HepG2 (cell line): ENCODE results near the gene VGLL3. TPM values are rescaled to one million over a fixed set of nuclear protein-coding genes. Genes with fewer than 3 reads are reported as not detected.

Experiments
- ATAC-seq: fragments of 200-7000 bp; cut with Tn5 transposase; 3 replicates; pipeline ENCODE4 v1.9.1; 2020; ENCODE audit warnings: mild to moderate bottlenecking, moderate library complexity
- BruUV-seq: library from RNA; stranded (reverse); fragments of 400-500 nt; replicated peaks from 2 replicates; lab custom pipeline; 2021; lab: Mats Ljungman, UMichigan
- CTCF ChIA-PET: fragments of 300-600 bp; formaldehyde crosslinking; extraction: SDS; loops from one replicate; lab custom pipeline; 2021; ENCODE audit warnings: low total read pairs, inconsistent platforms, low intra/inter-chr PET ratio; lab: Yijun Ruan, JAX
- POLR2A ChIA-PET: fragments of 350-600 bp; sonication (Branson Sonifier 250); formaldehyde crosslinking; loops from one replicate; lab custom pipeline; 2020; ENCODE audit warnings: antibody characterized with exemption, inconsistent platforms; lab: Yijun Ruan, JAX
- DNase-seq: peaks from one replicate; pipeline ENCODE4 v3.0.0-alpha.2; 2015; ENCODE audit warnings: low spot score
- FAIRE-seq: peaks from 3 replicates; lab custom pipeline; 2011; peaks lifted over from hg19 to GRCh38; lab: Jason Lieb, UNC
- H2AFZ ChIP-seq: one replicate; pipeline ENCODE4 v1.6.1; 2011; ENCODE audit warnings: low read length, inconsistent platforms
- H3K27ac ChIP-seq: fragments of 300-600 bp; 3 replicates; pipeline ENCODE4 v1.8.0; 2011; ENCODE audit warnings: mixed run types, mild to moderate bottlenecking, mixed read lengths, low read length, inconsistent platforms; ENCODE audit not compliant: insufficient read depth; ENCODE audit errors: extremely low read length
- H3K27me3 ChIP-seq, 2 experiments: fragments of 200-600 bp in 1 of 2; 2 replicates in 1 of 2; 3 replicates in 1 of 2; pipeline versions ENCODE4 v1.6.0 to v1.8.0; 2011; ENCODE audit warnings: low read length in 2 of 2, mild to moderate bottlenecking in 2 of 2, moderate library complexity in 2 of 2, inconsistent platforms in 1 of 2; ENCODE audit not compliant: insufficient read depth in 2 of 2, control insufficient read depth in 1 of 2
- H3K36me3 ChIP-seq, 2 experiments: fragments of 200-600 bp in 1 of 2; replicated peaks in 1 of 2; 2 replicates in 1 of 2; 3 replicates in 1 of 2; pipeline versions ENCODE4 v1.5.1 to v1.8.0; 2011; ENCODE audit warnings: low read length in 2 of 2, inconsistent platforms in 1 of 2; ENCODE audit not compliant: insufficient read depth in 2 of 2, control insufficient read depth in 1 of 2
- H3K4me1 ChIP-seq: 2 replicates; pipeline ENCODE4 v1.5.1; 2012; ENCODE audit warnings: low read length, inconsistent platforms; ENCODE audit not compliant: insufficient read depth
- H3K4me2 ChIP-seq: 2 replicates; pipeline ENCODE4 v1.6.0; 2011; ENCODE audit warnings: low read depth, low read length, inconsistent platforms
- H3K4me3 ChIP-seq, 3 experiments: fragments of 200-600 bp in 1 of 3; sonication (generic), shearing (Covaris generic) in 1 of 3; replicated peaks in 1 of 3; 2 replicates each; pipeline ENCODE4 v1.5.1; 2011 to 2016; ENCODE audit warnings: low read length in 3 of 3, inconsistent platforms in 2 of 3, low read depth in 2 of 3, mild to moderate bottlenecking in 2 of 3, control low read depth in 1 of 3, mixed read lengths in 1 of 3; ENCODE audit not compliant: insufficient read depth in 1 of 3
- H3K79me2 ChIP-seq: one replicate; pipeline ENCODE4 v1.6.1; 2011; ENCODE audit warnings: low read length, inconsistent platforms; ENCODE audit not compliant: insufficient read depth
- H3K9ac ChIP-seq: 2 replicates; pipeline ENCODE4 v1.6.0; 2011; ENCODE audit warnings: mild to moderate bottlenecking, low read depth, low read length, inconsistent platforms; ENCODE audit not compliant: insufficient read depth
- H3K9me3 ChIP-seq: 2 replicates; pipeline ENCODE4 v1.5.1; 2012; ENCODE audit warnings: mild to moderate bottlenecking, low read length
- H4K20me1 ChIP-seq: 2 replicates; pipeline ENCODE4 v1.6.0; 2011; ENCODE audit warnings: inconsistent platforms, mild to moderate bottlenecking, low read length, moderate library complexity; ENCODE audit not compliant: insufficient read depth
- ARNT ChIP-seq: fragments of 450-650 bp; IDR thresholded peaks from 2 replicates; pipeline ENCODE4 v1.6.1; 2017
- ETV5 ChIP-seq: IDR thresholded peaks from 2 replicates; pipeline ENCODE4 v1.6.1; 2018; ENCODE audit warnings: missing biosample characterization, missing genetic modification reagents, inconsistent platforms, borderline replicate concordance
- HNRNPUL1 ChIP-seq: fragments of 200-400 bp; formaldehyde crosslinking; IDR thresholded peaks from 2 replicates; pipeline ENCODE4 v1.6.1; 2017; ENCODE audit warnings: low read depth, mild to moderate bottlenecking, low read length, moderate library complexity
- HOXA7 ChIP-seq: sonication (generic); formaldehyde crosslinking; IDR thresholded peaks from 2 replicates; pipeline ENCODE4 v1.8.1; 2022; ENCODE audit warnings: mild to moderate bottlenecking, missing genetic modification reagents, moderate library complexity
- MAF1 ChIP-seq: sonication (generic); formaldehyde crosslinking; IDR thresholded peaks from 2 replicates; pipeline ENCODE4 v1.5.0; 2020; ENCODE audit warnings: missing genetic modification reagents, borderline replicate concordance
- MEIS1 ChIP-seq: sonication (generic); formaldehyde crosslinking; IDR thresholded peaks from 2 replicates; pipeline ENCODE4 v1.9.0; 2021; ENCODE audit warnings: mild to moderate bottlenecking, missing genetic modification reagents, moderate library complexity, borderline replicate concordance
- MEIS2 ChIP-seq: sonication (generic); formaldehyde crosslinking; IDR thresholded peaks from 2 replicates; pipeline ENCODE4 v1.9.0; 2021; ENCODE audit warnings: mild to moderate bottlenecking, missing genetic modification reagents
- NR2F1 ChIP-seq, 2 experiments: fragments of 450-650 bp in 1 of 2; formaldehyde crosslinking in 1 of 2; IDR thresholded peaks; 2 replicates each; pipeline versions ENCODE4 v1.5.0 to v1.6.1; 2016 to 2020; ENCODE audit warnings: mild to moderate bottlenecking in 1 of 2, missing compliant biosample characterization in 1 of 2, missing genetic modification reagents in 1 of 2, moderate library complexity in 1 of 2
- RAD51 ChIP-seq: fragments of 450-650 bp; IDR thresholded peaks from 2 replicates; pipeline ENCODE4 v1.6.1; 2016; ENCODE audit warnings: borderline replicate concordance
- SMAD1 ChIP-seq: sonication (generic); formaldehyde crosslinking; IDR thresholded peaks from 2 replicates; pipeline ENCODE4 v1.4.0; 2020; ENCODE audit warnings: missing genetic modification reagents, low read depth, mild to moderate bottlenecking, borderline replicate concordance
- TBX2 ChIP-seq: sonication (generic); formaldehyde crosslinking; IDR thresholded peaks from 2 replicates; pipeline ENCODE4 v1.5.0; 2020; ENCODE audit warnings: missing genetic modification reagents, mild to moderate bottlenecking, borderline replicate concordance
- ZFP37 ChIP-seq: sonication (generic); formaldehyde crosslinking; IDR thresholded peaks from 2 replicates; pipeline ENCODE4 v1.4.0; 2020; ENCODE audit warnings: missing genetic modification reagents, borderline replicate concordance
- ZFP90 ChIP-seq: sonication (generic); formaldehyde crosslinking; IDR thresholded peaks from 2 replicates; pipeline ENCODE4 v1.8.0; 2022; ENCODE audit warnings: missing genetic modification reagents, mild to moderate bottlenecking, inconsistent platforms, borderline replicate concordance
- ZNF18 ChIP-seq: sonication (generic); formaldehyde crosslinking; IDR thresholded peaks from 2 replicates; pipeline ENCODE4 v1.8.0; 2022; ENCODE audit warnings: mild to moderate bottlenecking, missing genetic modification reagents; ENCODE audit not compliant: insufficient replicate concordance
- ZNF543 ChIP-seq: sonication (generic); formaldehyde crosslinking; IDR thresholded peaks from 2 replicates; pipeline ENCODE4 v1.4.0; 2020; ENCODE audit warnings: mild to moderate bottlenecking, missing genetic modification reagents
- WGBS: methylation state at CpG from one replicate; pipeline ENCODE4 v1.1.6; 2017; ENCODE audit warnings: low lambda C conversion rate; 5-methylcytosine and 5-hydroxymethylcytosine counted together
- in situ Hi-C: cut with HindIII; loops from 2 replicates; pipeline ENCODE4 v1.10.0; 2017; ENCODE audit warnings: low pct_unique_long_range_greater_than_20kb; ENCODE audit not compliant: extremely low pct_ligation_motif_present
- intact Hi-C: fragments of 100-400 bp; cut with micrococcal nuclease; formaldehyde crosslinking; loops from one replicate; pipeline ENCODE4 v1.10.0; 2022; ENCODE audit not compliant: unreplicated experiment
- polyA plus RNA-seq, 8 experiments: library from polyadenylated mRNA; depleted of rRNA in 3 of 8; stranded (reverse) in 7 of 8; unstranded in 1 of 8; fragments of >200 nt; fragmentation: Illumina TruSeq in 4 of 8; extraction: Trizol in 4 of 8; gene quantifications; 2 replicates each; pipeline versions ENCODE4 v1.2.1 to v1.2.3, GENCODE V29; 2011 to 2016; ENCODE audit warnings: low read depth in 4 of 8, missing spikeins in 1 of 8, mixed read lengths in 1 of 8; ENCODE audit not compliant: insufficient read depth in 1 of 8
- total RNA-seq, 5 experiments: library from RNA; depleted of rRNA; stranded (reverse); fragments of >200 nt; fragmentation: Illumina TruSeq; extraction: Trizol; gene quantifications; 2 replicates each; pipeline ENCODE4 v1.2.3, GENCODE V29; 2016; ENCODE audit warnings: low read depth in 1 of 5
- TF ChIP-seq, protein P1 (sequence below): sonication (generic); formaldehyde crosslinking; IDR thresholded peaks from 2 replicates; pipeline ENCODE4 v1.4.0; 2020; ENCODE audit warnings: missing genetic modification reagents, mild to moderate bottlenecking, borderline replicate concordance
- TF ChIP-seq, protein P2 (sequence below): sonication (generic); formaldehyde crosslinking; IDR thresholded peaks from 2 replicates; pipeline ENCODE4 v1.5.0; 2020; ENCODE audit warnings: mild to moderate bottlenecking, missing genetic modification reagents, borderline replicate concordance
- TF ChIP-seq, protein P3 (sequence below): sonication (generic); formaldehyde crosslinking; IDR thresholded peaks from 2 replicates; pipeline ENCODE4 v1.4.0; 2020; ENCODE audit warnings: low read depth, mild to moderate bottlenecking, missing genetic modification reagents

Gene VGLL3
- total and polyA plus RNA-seq, 2 of the 13 experiments (the other 11 are each of a cell fraction or from before 2014, with no cell fraction given), result 0.03 to 0.07 TPM

DNA sequence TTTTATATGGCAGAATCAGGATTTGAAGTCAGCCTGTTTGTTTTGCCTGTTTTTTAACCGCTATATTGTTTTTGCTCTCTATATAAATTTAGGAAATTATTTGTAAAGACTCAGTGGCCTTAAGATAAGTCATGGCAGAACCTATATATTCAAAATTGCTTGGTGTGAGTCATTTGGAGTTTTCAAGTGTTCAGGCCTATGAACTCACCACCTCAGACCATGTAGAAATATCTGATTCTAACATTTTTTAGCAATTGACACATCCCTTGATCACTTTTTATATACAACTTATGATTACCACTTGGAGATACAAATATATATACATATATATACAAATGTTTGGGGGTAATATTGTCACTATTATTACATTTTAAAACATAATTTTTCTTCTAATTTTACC is 95.7 kb downstream of the VGLL3 start (continued):
- TF ChIP-seq, protein P1, sequence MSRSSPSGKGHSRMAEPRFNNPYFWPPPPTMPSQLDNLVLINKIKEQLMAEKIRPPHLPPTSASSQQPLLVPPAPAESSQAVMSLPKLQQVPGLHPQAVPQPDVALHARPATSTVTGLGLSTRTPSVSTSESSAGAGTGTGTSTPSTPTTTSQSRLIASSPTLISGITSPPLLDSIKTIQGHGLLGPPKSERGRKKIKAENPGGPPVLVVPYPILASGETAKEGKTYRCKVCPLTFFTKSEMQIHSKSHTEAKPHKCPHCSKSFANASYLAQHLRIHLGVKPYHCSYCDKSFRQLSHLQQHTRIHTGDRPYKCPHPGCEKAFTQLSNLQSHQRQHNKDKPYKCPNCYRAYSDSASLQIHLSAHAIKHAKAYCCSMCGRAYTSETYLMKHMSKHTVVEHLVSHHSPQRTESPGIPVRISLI, result no peak
- no peak for TF ChIP-seq NR2F1 (CRISPR knock-in tag; IDR thresholded peaks at IDR 0.05)
- no peak for TF ChIP-seq HOXA7
- TF ChIP-seq SMAD1 (CRISPR knock-in tag), result no peak

GRCh38 chr3:86890741-86891396 is 100.1 kb downstream of the VGLL3 start:
- Histone ChIP-seq H3K79me2 (no peaks in the 10 kb centered on the region), H4K20me1 (no peaks in the 10 kb centered on the region), H3K9me3 (no peaks in the 10 kb centered on the region), H3K27ac (no peak overlapping the region), H2AFZ (no peak overlapping the region), H3K9ac (no peak overlapping the region), H3K27me3 (no peaks in the 10 kb centered on the region), H3K36me3 (no peaks in the 10 kb centered on the region), H3K4me3 (no peak overlapping the region), H3K4me2 (no peak overlapping the region), H3K4me1 (no peaks in the 10 kb centered on the region)
- no peak for DNase-seq
- BruUV-seq, result no TSS peak
- 3% methylated on average over 1 of the region's 1 CpG for WGBS
- no peak for ATAC-seq
- intact Hi-C loops (no loop called here), in situ Hi-C loops (no loop called here)
- FAIRE-seq, result no peak
- CTCF ChIA-PET, result no interaction called here
- POLR2A ChIA-PET, result no interaction called here
- TF ChIP-seq ARNT (no peak), ZFP37 (CRISPR knock-in tag) (no peak), ZFP90 (no peak), RAD51 (no peak), TBX2 (CRISPR knock-in tag) (no peak), MAF1 (CRISPR knock-in tag) (no peak), MEIS2 (no peak), HNRNPUL1 (no peak), ZNF18 (CRISPR knock-in tag) (no peak), ETV5 (CRISPR knock-in tag) (no peak), ZNF543 (no peak), MEIS1 (CRISPR knock-in tag) (no peak)
- TF ChIP-seq, protein P2, sequence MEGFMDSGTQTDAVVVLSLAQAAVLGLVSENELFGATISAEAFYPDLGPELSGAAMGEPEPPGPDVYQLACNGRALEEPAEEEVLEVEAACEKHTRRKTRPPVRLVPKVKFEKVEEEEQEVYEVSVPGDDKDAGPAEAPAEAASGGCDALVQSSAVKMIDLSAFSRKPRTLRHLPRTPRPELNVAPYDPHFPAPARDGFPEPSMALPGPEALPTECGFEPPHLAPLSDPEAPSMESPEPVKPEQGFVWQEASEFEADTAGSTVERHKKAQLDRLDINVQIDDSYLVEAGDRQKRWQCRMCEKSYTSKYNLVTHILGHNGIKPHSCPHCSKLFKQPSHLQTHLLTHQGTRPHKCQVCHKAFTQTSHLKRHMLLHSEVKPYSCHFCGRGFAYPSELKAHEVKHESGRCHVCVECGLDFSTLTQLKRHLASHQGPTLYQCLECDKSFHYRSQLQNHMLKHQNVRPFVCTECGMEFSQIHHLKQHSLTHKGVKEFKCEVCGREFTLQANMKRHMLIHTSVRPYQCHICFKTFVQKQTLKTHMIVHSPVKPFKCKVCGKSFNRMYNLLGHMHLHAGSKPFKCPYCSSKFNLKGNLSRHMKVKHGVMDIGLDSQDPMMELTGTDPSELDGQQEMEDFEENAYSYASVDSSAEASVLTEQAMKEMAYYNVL (CRISPR knock-in tag), result no peak
- TF ChIP-seq, protein P3, sequence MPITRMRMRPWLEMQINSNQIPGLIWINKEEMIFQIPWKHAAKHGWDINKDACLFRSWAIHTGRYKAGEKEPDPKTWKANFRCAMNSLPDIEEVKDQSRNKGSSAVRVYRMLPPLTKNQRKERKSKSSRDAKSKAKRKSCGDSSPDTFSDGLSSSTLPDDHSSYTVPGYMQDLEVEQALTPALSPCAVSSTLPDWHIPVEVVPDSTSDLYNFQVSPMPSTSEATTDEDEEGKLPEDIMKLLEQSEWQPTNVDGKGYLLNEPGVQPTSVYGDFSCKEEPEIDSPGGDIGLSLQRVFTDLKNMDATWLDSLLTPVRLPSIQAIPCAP (CRISPR knock-in tag), result no peak
